NCI-H2227 treated with DMSO at 0.1 percent for 48 hours (cell line): Measurements from ENCODE around the gene CEACAM6.
A peak's percentile ranks its signal among the peaks of the same experiment; 100 is the strongest.
"Not testable (repeated sequence)": the region's sequence is repeated elsewhere in the genome, so short reads cannot be mapped to it uniquely, and the experiment has no call there.

Experiments
- DNase-seq: peaks from one replicate; lab custom pipeline; 2025; lab: John Stamatoyannopoulos, UW

The CEACAM6 gene

DNA sequence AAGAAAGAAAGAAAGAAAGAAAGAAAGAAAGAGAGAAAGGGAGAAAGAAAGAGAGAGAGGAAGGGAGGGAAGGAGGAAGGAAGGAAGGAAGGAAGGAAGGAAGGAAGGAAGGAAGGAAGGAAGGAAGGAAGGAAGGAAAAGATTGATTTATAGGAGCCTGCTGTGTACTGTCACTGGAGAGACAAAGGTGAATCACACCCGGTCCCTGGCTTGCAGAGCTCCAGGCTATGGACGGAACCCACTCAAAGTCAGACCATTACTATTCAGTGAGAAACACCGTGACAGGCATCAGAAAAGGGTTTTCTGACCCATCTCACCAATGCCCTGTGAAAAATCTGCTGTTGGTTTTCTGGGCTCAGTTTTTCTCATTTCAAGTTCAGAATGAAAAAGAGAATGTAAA lies 7.3 kb upstream of the CEACAM6 start:
- no peak for DNase-seq

DNA sequence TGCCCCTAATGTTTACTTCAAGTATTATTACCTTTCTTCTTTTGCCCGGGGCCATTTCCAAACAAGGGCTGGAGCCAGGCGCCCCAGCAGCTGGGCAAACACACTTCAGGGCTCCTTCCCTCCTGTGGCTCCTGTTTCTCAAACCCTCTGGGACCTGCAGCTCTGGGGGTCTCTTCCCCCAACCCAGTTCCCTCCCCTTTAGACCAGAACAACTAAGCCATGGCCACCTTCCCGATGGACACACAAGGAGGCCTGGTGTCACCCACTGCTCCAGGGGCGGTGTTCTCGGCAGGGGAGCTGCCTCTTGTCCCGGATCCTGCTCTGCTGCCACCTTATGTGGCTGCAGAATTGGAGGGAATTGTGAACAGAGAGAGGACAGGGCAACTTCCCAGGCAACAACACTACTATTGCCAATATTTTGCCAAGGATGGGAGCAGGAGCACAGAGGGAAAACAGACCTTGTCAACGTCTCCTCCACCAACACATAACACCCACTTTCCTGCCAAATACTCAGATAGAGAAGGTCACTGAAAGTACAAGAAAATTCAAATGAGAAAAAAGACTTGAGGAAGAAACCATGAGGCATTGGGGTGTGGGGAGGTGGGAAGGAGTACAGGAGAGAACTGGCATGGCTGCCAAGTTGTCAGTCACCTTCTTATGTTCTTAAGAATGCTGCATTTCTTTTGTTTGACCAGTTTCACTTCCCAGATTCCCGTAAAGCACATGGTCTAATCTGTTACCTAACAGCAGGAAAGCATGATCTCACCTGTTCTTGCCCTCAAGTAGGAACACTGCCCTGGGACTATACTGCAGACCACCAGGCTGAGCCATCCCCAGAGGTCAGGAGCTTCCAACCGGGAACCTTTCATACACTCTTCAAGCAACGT lies 4.8 kb upstream of the CEACAM6 start:
- DNase-seq, result not testable (repeated sequence)

DNA sequence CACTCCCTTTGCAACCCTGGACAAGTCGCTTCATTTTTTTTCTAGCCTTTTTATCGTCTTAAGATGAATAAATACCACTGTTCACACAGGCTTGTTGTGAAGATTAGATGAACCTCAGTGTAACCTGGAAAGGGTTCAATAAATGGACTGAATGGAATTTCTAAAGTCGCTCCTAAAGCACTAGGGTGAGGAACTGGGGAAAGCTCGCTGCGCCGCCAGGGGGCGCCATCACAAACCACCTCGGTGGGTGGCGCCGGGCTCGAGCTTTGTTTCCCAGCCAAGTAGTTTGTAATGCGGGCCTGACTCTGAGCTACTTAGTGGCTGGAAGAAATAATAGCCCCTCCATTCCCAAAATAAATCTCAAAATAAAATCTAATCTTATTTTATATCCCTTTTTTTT lies 2.2 kb upstream of the CEACAM6 start:
- DNase-seq, result peak; percentile 64

DNA sequence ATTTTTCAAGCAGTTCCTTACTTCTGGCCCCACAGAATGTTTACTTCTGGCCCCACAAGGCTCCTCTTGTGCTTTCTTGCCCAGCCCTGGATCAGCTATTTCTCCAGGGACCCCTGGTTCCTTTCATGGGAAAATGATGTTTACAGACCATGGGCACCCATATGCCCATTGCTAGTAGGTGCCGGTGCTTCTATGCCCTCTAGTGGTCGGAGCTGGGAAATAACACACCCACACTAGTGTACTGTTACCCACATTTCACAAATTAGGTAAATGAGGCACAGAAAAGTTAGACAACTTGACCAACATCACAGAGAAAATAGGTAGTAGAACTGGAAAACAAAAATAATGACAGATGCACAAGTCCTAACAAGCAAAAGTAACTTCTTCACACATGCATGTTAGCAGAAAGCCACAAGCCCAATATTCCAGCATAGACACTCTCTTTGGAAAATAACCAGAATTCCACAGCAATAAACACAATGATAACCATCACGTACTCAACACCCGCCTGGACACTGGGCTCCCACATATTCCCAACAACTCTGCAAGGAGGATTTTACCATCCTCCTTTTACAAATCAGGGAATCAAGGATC lies 1.3 kb upstream of the CEACAM6 start:
- DNase-seq, result peak; percentile 45

DNA sequence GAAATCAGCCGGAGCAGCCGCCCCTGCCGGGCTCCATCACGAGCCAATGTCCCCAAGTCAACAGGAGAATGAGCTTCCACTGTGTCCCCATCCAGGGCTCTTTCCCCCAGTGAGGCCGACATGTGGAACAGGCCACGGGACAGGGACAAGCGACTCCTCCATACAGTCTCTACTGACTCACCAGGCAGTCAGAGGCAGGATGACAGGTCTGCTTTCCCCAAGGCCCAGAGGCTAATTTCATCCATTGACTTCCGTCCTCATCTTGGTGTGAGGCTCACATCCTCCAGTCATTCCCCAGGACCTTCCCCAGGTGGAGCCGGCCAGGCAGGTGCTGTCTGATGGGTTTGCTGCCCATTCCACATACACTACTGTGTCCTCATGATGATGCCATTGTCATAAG lies 3.5 kb downstream of the CEACAM6 start:
- DNase-seq, result no peak

DNA sequence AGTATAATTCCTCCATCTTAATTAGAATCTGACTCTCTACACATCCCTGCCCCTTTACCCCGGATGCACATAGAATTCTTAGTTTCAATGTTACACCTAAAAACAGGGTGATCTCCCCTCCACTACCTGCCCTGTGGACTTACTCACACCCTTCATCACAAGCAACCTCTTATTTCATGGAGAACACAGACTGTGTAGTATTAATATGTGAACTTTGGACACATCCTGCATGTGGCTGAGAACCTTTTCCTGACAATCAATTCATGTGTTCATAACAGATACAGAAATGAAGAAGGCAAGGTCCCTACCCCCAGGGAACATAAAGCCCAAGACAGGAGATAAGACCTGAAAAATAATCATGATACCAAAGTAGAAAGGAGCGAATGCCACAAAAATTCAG lies 11.8 kb downstream of the CEACAM6 start:
- no peak for DNase-seq

DNA sequence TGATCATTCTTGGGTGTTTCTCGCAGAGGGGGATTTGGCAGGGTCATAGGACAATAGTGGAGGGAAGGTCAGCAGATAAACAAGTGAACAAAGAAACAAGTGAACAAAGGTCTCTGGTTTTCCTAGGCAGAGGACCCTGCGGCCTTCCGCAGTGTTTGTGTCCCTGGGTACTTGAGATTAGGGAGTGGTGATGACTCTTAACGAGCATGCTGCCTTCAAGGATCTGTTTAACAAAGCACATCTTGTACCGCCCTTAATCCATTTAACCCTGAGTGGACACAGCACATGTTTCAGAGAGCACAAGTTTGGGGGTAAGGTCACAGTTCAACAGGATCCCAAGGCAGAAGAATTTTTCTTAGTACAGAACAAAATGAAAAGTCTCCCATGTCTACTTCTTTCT lies 12.8 kb downstream of the CEACAM6 start:
- DNase-seq, result not testable (repeated sequence)

DNA sequence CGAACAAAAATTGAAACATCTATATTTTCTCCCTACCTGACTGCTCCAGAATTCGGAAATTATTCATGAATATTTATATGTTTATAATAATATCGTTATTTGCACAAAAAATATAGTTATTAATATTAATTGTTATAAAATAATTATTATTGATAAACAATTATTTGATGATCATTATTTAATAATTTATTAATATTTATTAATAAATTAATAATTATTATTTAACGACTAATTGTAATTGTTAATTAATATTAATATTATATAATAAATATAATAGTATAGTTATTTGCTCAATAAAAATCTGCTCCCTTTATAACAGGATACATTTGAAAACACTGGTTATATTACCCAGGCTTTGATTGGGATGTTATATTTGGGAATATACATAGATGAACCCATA lies 14.3 kb downstream of the CEACAM6 start:
- DNase-seq, result no peak

DNA sequence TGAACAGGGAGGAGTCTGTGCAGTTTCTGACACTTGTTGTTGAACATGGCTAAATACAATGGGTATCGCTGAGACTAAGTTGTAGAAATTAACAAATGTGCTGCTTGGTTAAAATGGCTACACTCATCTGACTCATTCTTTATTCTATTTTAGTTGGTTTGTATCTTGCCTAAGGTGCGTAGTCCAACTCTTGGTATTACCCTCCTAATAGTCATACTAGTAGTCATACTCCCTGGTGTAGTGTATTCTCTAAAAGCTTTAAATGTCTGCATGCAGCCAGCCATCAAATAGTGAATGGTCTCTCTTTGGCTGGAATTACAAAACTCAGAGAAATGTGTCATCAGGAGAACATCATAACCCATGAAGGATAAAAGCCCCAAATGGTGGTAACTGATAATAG lies 16.1 kb downstream of the CEACAM6 start:
- DNase-seq, result no peak

DNA sequence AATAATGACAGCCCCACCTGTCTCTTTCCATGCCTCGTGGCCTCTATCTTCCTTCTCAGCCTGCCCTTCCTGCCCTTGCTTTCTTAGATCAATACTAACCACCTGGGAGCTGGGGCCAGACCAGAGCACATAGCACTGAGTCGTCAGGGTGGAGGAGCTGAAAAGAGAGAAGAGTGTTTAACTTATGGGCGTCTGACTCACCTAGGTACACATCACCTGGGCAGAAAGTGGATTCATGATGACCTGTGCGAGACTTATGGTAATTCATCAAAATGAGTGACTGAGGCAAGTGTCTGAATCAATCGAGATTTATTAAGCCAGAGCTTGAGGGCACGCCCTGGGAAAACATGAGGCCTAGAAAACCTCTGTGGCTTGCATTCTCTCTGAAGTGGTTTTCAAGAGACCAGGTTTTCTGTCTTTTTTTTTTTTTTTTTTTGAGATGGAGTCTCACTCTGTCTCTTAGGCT lies 19.2 kb downstream of the CEACAM6 start:
- DNase-seq, result no peak

DNA sequence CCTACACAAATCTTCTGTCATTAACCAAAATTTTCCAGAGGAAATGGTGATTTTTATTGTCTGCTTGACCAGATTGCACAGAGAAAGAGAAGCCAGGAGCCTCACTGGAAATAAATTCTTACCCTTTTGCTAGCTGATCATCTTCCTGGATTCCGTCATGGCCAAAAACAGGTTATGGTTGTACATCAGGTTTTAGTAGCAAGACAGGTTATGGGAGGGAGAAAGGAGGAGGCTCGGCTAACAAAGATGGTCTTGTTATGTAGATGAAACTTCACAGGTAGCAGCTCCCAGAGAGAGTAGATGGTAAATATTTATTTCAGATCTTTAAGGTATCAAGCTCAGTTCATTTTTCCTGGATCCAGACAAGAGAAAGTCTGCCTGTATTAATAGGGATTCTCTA lies 21.4 kb downstream of the CEACAM6 start:
- no peak for DNase-seq

DNA sequence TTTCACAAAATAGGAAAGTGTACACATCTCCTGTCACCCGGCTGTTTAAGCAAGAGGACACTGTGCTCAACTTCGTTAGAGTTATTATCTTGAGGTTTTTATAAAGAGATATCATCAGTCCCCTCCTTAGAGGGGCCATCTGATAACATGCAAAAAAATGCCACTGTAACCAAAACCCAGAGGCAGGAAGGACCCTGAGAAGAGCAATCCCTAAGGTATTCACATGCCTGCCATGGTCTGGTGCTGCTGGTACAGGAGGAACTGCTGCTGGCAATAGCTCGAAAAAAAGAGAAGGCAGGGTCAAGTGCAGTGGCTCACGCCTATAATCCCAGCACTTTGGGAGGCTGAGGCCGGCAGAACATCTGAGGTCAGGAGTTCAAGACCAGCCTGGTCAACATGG lies 28.3 kb downstream of the CEACAM6 start:
- no peak for DNase-seq

DNA sequence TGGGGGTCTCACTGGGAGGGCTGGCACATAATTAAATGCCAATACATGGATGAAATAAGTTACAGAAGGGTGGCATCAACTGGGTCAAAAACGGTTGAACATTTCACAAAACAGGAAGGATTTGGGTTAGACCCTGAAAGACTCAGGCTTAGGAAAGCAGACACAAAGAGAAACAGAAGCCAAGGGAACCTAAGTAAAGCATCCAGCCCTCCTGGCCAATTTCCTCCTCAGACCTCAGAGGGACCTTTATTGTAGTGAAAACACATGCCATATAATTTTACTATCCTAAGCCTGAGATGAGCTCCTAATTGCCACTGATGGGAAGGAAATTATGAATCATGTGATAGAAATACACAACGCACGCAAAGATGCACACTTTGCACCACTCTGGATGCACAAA lies 29.0 kb downstream of the CEACAM6 start:
- peak; percentile 30 for DNase-seq

DNA sequence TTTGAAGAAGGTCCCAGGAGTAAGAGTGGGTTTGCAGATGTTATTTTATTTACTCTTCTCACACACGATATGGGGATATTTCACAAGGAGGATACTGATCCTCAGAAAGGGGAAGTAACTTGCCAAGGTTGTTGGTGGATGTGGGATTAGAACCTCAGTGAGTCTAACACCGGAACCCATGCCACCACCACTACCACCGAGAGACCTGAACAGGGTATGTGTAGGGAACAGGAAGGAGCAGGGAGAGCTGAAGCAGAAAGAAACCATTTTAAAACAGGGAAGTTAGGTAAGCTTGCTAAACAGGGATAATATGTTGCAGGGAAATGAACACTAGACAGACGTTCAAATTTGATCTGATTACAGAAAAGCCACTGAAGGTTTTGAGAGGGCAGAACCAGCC lies 29.4 kb downstream of the CEACAM6 start:
- no peak for DNase-seq

DNA sequence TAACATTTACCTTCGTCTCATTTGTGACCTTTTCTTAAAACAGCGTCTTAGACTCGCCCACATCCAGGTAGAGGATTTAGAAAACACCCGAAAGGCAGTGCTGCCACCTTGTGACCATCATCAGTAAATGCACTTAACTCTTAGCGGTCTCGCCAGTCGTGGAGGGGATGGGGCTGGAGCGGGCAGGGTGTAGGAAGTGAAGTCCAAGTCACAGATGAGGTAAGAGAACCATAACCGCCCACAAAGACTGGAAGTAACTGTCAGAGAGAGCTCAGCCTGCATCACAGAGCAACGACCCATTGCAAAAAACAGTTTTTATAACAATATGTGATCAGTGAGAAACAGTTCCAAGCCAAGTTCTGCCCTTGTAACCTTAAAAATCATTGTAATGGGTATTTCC lies 30.3 kb downstream of the CEACAM6 start:
- DNase-seq, result peak; percentile 96

DNA sequence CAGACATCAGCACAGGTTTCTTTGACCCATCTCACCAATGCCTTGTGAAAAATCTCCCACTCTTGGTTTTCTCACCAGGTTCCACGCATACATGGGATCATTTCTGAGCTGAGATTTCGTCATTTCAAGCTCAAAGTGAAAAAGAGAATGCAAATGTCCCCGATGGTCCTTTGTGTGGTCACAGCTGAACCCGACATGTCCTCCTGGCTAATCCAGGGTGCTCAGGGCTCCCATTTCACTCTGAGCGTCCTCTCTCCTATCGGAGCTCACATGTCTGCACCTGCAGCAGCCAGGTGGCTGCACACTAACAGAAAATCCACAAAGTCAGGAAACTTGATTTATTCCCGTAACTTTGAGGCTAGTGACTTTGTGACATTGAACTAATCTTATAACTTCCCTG lies 31.7 kb downstream of the CEACAM6 start:
- no peak for DNase-seq

DNA sequence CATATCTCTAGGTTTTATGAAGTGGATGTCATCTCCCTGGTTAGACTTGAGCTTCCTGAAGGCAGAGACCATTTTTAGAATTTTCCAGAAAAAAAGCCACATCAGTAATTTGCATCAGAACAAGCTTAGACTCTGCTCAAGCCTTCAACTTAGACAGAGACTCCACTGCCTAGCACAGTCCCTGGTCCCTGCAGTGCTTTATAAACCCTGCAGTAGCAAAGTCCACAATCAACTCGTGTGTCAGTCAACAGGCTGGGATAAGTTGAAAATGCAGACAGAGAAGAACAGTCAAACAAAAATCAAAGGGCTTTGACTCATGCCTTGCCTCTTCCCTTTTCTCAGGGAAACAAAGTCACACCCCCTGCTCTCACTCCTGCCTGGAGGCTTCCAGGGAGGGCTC lies 33.2 kb downstream of the CEACAM6 start:
- DNase-seq, result not testable (repeated sequence)

DNA sequence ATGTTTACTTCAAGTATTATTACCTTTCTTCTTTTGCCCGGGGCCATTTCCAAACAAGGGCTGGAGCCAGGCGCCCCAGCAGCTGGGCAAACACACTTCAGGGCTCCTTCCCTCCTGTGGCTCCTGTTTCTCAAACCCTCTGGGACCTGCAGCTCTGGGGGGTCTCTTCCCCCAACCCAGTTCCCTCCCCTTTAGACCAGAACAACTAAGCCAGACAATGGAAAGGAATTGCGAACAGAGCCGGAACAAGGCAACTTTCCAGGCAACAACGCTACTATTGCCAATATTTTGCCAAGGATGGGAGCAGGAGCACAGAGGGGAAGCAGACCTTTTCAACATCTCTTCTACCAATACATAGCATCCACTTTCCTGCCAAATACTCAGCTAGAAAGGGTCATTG lies 33.7 kb downstream of the CEACAM6 start:
- DNase-seq, result not testable (repeated sequence)

DNA sequence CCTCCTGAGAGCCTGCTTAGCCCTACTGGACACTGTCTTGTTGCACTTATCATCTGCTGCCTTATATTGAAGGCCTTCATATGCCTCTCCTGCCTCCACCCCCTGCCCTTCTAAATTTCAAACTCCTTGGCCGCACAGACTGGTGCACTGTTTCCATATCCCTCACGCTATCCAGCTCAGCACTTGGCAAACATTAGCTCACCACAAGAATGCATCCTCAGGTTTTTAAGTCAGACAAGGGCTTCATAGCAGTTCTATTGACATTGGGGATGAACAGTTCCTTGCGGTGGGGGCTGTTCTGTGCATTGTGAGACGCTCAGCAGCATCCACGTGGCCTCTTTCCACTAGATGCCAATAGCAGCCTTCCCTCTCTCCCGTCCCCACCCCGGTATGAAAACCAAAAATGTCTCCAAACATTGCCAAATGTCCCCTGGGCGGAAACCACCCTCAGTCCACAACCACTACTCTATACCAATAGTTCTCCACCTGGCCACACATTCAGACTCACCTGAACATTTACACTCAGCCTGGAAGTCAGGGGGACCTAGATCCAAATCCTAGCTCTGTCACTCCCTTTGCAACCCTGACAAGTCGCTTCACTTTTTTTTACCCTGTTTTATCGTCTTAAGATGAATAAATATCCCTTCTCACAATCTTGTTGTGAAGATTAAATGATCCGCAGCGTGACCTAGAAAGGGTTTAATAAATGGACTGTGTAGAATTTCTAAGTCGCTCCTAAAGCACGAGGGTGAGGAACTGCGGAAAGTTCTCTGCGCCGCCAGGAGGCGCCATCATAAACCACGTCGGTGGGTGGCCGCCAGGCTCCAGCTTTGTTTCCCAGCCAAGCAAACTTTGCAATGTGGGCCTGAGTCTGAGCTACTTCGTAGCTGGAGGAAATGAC lies 37.4 kb downstream of the CEACAM6 start:
- no peak for DNase-seq

DNA sequence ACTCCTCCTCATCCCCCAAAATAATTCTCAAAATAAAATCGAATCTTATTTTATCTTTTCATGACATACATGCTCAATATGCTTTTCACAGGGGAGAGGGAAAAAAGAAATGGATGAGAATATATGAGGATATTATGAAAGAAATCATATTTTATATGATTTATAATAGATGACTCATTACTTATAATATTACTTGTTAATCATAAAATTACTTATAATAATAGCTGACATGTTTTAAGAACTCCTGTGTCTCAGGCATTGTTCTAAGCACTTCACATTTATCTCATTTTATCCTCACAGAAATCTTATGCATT lies 38.0 kb downstream of the CEACAM6 start:
- DNase-seq, result no peak

DNA sequence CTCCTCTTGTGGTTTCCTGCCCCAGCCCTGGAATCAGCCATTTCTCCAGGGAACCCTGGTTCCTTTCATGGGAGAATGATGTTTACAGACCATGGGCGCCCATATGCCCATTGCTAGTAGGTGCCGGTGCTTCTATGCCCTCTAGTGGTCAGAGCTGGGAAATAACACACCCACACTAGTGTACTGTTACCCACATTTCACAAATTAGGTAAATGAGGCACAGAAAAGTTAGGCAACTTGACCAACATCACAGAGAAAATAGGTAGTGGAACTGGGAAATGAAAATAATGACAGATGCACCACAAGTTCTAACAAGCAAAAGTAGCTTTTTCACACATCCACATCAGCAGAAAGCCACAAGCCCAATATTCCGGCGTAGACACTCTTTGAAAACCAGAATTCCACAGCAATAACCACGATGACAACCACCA lies 39.7 kb downstream of the CEACAM6 start:
- DNase-seq, result peak; percentile 67

DNA sequence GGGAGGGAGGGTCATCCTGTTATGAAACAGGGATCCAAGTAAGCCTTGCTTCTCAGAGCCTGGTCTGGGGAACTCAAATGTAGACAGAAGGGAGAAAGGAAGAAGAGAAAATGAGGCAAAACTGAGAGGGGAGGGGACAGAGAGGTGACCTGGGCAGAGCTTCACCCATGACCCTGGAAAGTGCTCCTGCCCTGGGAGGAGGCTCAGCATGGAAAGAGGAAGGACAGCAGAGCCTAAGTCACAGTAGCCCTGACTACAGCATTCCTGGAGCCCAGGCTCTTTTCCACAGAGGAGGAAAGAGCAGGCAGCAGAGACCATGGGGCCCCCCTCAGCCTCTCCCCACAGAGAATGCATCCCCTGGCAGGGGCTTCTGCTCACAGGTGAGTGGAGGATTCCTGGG lies 41.0 kb downstream of the CEACAM6 start, which contains the start of gene CEACAM3:
Gene CEACAM3 (plus strand): TSS at position 226 of the 400 bp plus-strand sequence. CDS start 91 bp downstream, at position 317.
- DNase-seq, result no peak

DNA sequence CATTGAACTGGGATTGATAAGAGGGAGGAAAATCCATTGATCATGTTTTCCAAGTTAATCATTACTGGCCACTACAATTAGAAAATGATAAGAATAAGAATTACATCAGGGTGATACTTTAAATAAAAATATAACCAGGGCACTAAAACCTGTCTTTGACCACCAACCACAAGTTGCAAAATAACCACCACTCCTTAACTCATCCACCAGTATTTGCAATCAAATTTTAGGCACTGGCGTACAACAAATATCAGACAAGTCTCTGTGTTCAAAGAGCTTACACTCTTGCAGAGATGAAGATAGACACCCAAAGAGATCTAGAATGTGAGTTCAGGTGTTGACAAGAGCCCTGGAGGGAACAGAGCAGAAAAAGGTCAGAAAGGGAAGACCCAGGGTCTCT lies 41.6 kb downstream of the CEACAM6 start:
- DNase-seq, result no peak
